DOHH2 (cell line): ENCODE measurements around the gene TMX2.

Experiments
- EZH2phosphoT487 ChIP-seq: fragments of 200-600 bp; sonication (generic); IDR thresholded peaks from 2 replicates; pipeline ENCODE4 v1.6.1; 2017; ENCODE audit warnings: borderline replicate concordance, mild to moderate bottlenecking, antibody characterized with exemption, low read length, moderate library complexity, mixed read lengths
- TF ChIP-seq, protein P1 (sequence below): fragments of 200-600 bp; sonication (generic); IDR thresholded peaks from one replicate; pipeline ENCODE4 v1.5.1; 2014; ENCODE audit warnings: antibody characterized with exemption, mild to moderate bottlenecking, low read depth, low read length; ENCODE audit not compliant: poor library complexity, severe bottlenecking

DNA sequence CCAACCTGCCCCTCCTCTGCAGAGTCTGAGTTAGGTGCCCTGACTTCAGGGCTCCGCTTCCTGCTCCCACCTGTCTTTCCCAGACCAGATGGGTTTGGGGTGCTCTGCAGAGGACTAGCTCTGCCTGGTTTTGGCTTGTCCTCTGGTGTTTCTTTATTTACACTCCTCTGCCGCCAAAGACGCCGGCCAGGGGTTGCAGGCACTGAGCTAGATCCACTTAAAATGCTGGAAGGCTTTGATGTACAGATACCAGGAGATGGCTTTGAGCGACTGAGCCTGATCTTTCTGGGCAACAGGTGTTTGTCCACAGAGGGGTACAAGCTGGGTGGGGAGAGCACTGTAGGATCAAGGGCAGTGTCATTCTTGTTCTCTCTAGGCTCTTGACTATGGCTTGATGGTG lies 32.8 kb downstream of the TMX2 start:
- TF ChIP-seq, protein P1, sequence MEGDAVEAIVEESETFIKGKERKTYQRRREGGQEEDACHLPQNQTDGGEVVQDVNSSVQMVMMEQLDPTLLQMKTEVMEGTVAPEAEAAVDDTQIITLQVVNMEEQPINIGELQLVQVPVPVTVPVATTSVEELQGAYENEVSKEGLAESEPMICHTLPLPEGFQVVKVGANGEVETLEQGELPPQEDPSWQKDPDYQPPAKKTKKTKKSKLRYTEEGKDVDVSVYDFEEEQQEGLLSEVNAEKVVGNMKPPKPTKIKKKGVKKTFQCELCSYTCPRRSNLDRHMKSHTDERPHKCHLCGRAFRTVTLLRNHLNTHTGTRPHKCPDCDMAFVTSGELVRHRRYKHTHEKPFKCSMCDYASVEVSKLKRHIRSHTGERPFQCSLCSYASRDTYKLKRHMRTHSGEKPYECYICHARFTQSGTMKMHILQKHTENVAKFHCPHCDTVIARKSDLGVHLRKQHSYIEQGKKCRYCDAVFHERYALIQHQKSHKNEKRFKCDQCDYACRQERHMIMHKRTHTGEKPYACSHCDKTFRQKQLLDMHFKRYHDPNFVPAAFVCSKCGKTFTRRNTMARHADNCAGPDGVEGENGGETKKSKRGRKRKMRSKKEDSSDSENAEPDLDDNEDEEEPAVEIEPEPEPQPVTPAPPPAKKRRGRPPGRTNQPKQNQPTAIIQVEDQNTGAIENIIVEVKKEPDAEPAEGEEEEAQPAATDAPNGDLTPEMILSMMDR: no peak
- no peak for TF ChIP-seq EZH2phosphoT487
